Right lobe of liver (tissue), 6 donors: ENCODE results near the gene INSR. TPM values are rescaled to one million over a fixed set of nuclear protein-coding genes. Genes with fewer than 3 reads are reported as not detected.
A peak's percentile ranks its signal among the peaks of the same experiment; 100 is the strongest.

Experiments
- ATAC-seq, 4 donors: fragments of 200-7000 bp; cut with Tn5 transposase; one replicate each; pipeline ENCODE4 v1.9.1; 2020; ENCODE audit warnings: mild to moderate bottlenecking in 4 of 4, moderate library complexity in 4 of 4
- DNase-seq, 3 donors: peaks; one replicate each; pipeline ENCODE4 v3.0.0-alpha.2; 2020
- H3K27ac ChIP-seq, 3 donors: fragments of 200-600 bp; one replicate each; pipeline ENCODE4 v1.8.0; 2022
- H3K27me3 ChIP-seq, 2 donors: fragments of 200-600 bp; one replicate each; pipeline ENCODE4 v1.8.0; 2022
- H3K36me3 ChIP-seq, 4 donors: fragments of 200-600 bp; sonication (generic) in 1 of 4; one replicate each; pipeline versions ENCODE4 v1.5.1 to v1.8.0; 2017 to 2022; ENCODE audit warnings: control low read depth in 1 of 4
- H3K4me1 ChIP-seq, 4 donors: fragments of 200-600 bp; sonication (generic) in 1 of 4; one replicate each; pipeline versions ENCODE4 v1.5.1 to v1.8.0; 2017 to 2022; ENCODE audit warnings: control low read depth in 1 of 4
- H3K4me3 ChIP-seq, 3 donors: fragments of 200-600 bp; one replicate each; pipeline ENCODE4 v1.8.0; 2022
- H3K9me3 ChIP-seq, 4 donors: fragments of 200-600 bp; sonication (generic) in 1 of 4; one replicate each; pipeline versions ENCODE4 v1.5.1 to v1.8.0; 2017 to 2022; ENCODE audit warnings: control low read depth in 1 of 4
- CTCF ChIP-seq, 4 donors: fragments of 200-600 bp in 3 of 4; fragments of 450-650 bp in 1 of 4; IDR thresholded peaks; one replicate each; pipeline versions ENCODE4 v1.5.1 to v1.8.0; 2016 to 2022; ENCODE audit warnings: antibody characterized with exemption in 4 of 4, mild to moderate bottlenecking in 2 of 4
- POLR2A ChIP-seq: fragments of 450-650 bp; IDR thresholded peaks from one replicate; pipeline ENCODE4 v1.6.1; 2017; ENCODE audit warnings: antibody characterized with exemption, mild to moderate bottlenecking
- WGBS: methylation state at CpG from one replicate; pipeline ENCODE4 v1.1.6; 2018; ENCODE audit warnings: low coverage, low lambda C conversion rate; ENCODE audit not compliant: insufficient coverage; ENCODE audit errors: missing lambda C conversion rate; 5-methylcytosine and 5-hydroxymethylcytosine counted together
- intact Hi-C, 2 donors: fragments of 100-400 bp; cut with DNase I; formaldehyde crosslinking; loops; one replicate each; pipeline versions ENCODE4 v1.11.2 to v1.14.1; 2022
- total RNA-seq, 6 experiments: library from RNA; depleted of rRNA in 2 of 6; stranded (reverse); fragments of >200 nt in 2 of 6; fragmentation: NEBNext Ultra II Directional in 3 of 6; extraction: Animal tissue kit (Norgen Biotek cat#: 25700) in 3 of 6; gene quantifications; one replicate each; pipeline versions ENCODE4 v1.1.0 to v1.2.4, GENCODE V29; 2016 to 2023
- donor health status: DM: no; HTN: yes; CAD: no.
- donor health status: DM: no; HTN: no; CAD: no.
- donor health status: DM: no; HTN: no; CAD: no.
- donor health status: DM: no; HTN: yes; CAD: no.
- donor health status: DM: no; HTN: yes; CAD: no.

The INSR gene
- total RNA-seq, 6 experiments from 2014 or later: 82.7 to 121 (median 106) TPM

GRCh38 chr19:7301525-7301924 lies 7.3 kb upstream of the INSR start:
- Histone ChIP-seq H3K4me1 (peaks cover 0 to 1% (median 0%) of the 10 kb centered on the region in 4 donors), H3K9me3 (no peaks in the 10 kb centered on the region), H3K27me3 (no peaks in the 10 kb centered on the region), H3K4me3 (no peak overlapping the region), H3K27ac (no peak overlapping the region), H3K36me3 (no peaks in the 10 kb centered on the region)
- intact Hi-C loops: no loop called here
- ATAC-seq: no peak
- 55% methylated on average over 5 of the region's 5 CpGs for WGBS
- no peak for DNase-seq
- no peak for TF ChIP-seq CTCF (IDR thresholded peaks at IDR 0.05)
- no peak for TF ChIP-seq POLR2A

GRCh38 chr19:7297742-7298141 lies 3.5 kb upstream of the INSR start:
- DNase-seq (no peak), ATAC-seq (no peak)
- Histone ChIP-seq H3K4me3 (no peak overlapping the region), H3K9me3 (no peaks in the 10 kb centered on the region), H3K27me3 (no peaks in the 10 kb centered on the region), H3K27ac (no peak overlapping the region), H3K4me1 (peaks cover 0 to 15% (median 5%) of the 10 kb centered on the region in 4 donors), H3K36me3 (no peaks in the 10 kb centered on the region)
- no peak for TF ChIP-seq CTCF (IDR thresholded peaks at IDR 0.05)
- TF ChIP-seq POLR2A: no peak
- intact Hi-C loops: loop anchor here in 1 of 2 donors (10.0 kb wide), 1 partner anchor 103 kb away; no protein-coding TSS in a partner anchor
- WGBS: 48% methylated on average over 6 of the region's 7 CpGs

GRCh38 chr19:7295912-7296536 lies 1.8 kb upstream of the INSR start:
- H3K4me1 ChIP-seq: peaks cover 0 to 19% (median 5%) of the 10 kb centered on the region in 4 donors
- intact Hi-C loops: loop anchor here in 1 of 2 donors (10.0 kb wide), 1 partner anchor 101 kb away; no protein-coding TSS in a partner anchor
- no peak overlapping the region for H3K4me3 ChIP-seq
- DNase-seq: no peak
- no peaks in the 10 kb centered on the region for H3K27me3 ChIP-seq
- no peaks in the 10 kb centered on the region for H3K9me3 ChIP-seq
- ATAC-seq: peak in 2 of 4 donors; percentile 10 to 49
- no peaks in the 10 kb centered on the region for H3K36me3 ChIP-seq
- TF ChIP-seq CTCF (IDR thresholded peaks at IDR 0.05): no peak
- no peak for TF ChIP-seq POLR2A
- 54% methylated on average over 6 of the region's 6 CpGs for WGBS
- H3K27ac ChIP-seq: peak overlapping the region in 1 of 3 donors; percentile 43

GRCh38 chr19:7294558-7295212 lies 471 bp upstream of the INSR start:
- peak; percentile 61 to 80 (median 70) for ATAC-seq
- 1% methylated on average over 25 of the region's 43 CpGs for WGBS
- Histone ChIP-seq H3K4me3 (peak overlapping the region; percentile 82 to 96 (median 90)), H3K9me3 (no peaks in the 10 kb centered on the region), H3K27me3 (no peaks in the 10 kb centered on the region), H3K4me1 (peaks cover 0 to 19% (median 5%) of the 10 kb centered on the region in 4 donors), H3K27ac (peak overlapping the region; percentile 99), H3K36me3 (no peaks in the 10 kb centered on the region)
- DNase-seq: peak; percentile 86 to 89 (median 86)
- TF ChIP-seq CTCF (IDR thresholded peaks at IDR 0.05) (peak; percentile 34 to 58 (median 47)), POLR2A (no peak)
- intact Hi-C loops: loop anchor here in 1 of 2 donors (10.0 kb wide), 1 partner anchor 100 kb away; no protein-coding TSS in a partner anchor
